Keratinocyte (primary cell): ENCODE measurements around the gene FATE1. TPM values are rescaled to one million over a fixed set of nuclear protein-coding genes. Genes with fewer than 3 reads are reported as not detected.

Source experiments
- DNase-seq: peaks from one replicate; pipeline ENCODE4 v3.0.0-alpha.2; 2011; ENCODE audit warnings: low read depth, missing footprints, low spot score
- FAIRE-seq: peaks from 2 replicates; lab custom pipeline; 2011; peaks lifted over from hg19 to GRCh38; lab: Jason Lieb, UNC
- H2AFZ ChIP-seq: 2 replicates; pipeline ENCODE4 v1.6.0; 2012; ENCODE audit warnings: low read length, control low read depth, inconsistent platforms; ENCODE audit not compliant: control insufficient read depth
- H3K27ac ChIP-seq: 2 replicates; pipeline ENCODE4 v1.5.1; 2011; ENCODE audit warnings: low read length; ENCODE audit not compliant: control insufficient read depth, insufficient read depth
- H3K27me3 ChIP-seq: 3 replicates; pipeline ENCODE4 v1.6.0; 2011; ENCODE audit warnings: low read length; ENCODE audit not compliant: control insufficient read depth, insufficient read depth; ENCODE audit errors: extremely low read depth
- H3K36me3 ChIP-seq, 2 experiments: 2 replicates in 1 of 2; 3 replicates in 1 of 2; pipeline ENCODE4 v1.5.1; 2011; ENCODE audit warnings: low read length in 2 of 2, mild to moderate bottlenecking in 1 of 2; ENCODE audit not compliant: control insufficient read depth in 2 of 2, insufficient read depth in 2 of 2; ENCODE audit errors: extremely low read depth in 1 of 2
- H3K4me1 ChIP-seq: 3 replicates; pipeline ENCODE4 v1.5.1; 2011; ENCODE audit warnings: low read length; ENCODE audit not compliant: control insufficient read depth, insufficient read depth; ENCODE audit errors: extremely low read depth
- H3K4me2 ChIP-seq: 3 replicates; pipeline ENCODE4 v1.6.0; 2011; ENCODE audit warnings: low read depth, low read length; ENCODE audit not compliant: control insufficient read depth, insufficient read depth; ENCODE audit errors: extremely low read depth
- H3K4me3 ChIP-seq, 3 experiments: fragments of 200-600 bp in 1 of 3; sonication (generic) in 1 of 3; 2 replicates in 2 of 3; 3 replicates in 1 of 3; pipeline ENCODE4 v1.5.1; 2011 to 2016; ENCODE audit warnings: low read length in 3 of 3, mild to moderate bottlenecking in 3 of 3, control low read depth in 2 of 3, inconsistent platforms in 1 of 3, low read depth in 1 of 3, mixed read lengths in 1 of 3, mixed run types in 1 of 3, moderate library complexity in 1 of 3; ENCODE audit not compliant: control insufficient read depth in 2 of 3, insufficient read depth in 2 of 3; ENCODE audit errors: extremely low read depth in 1 of 3
- H3K79me2 ChIP-seq: 2 replicates; pipeline ENCODE4 v1.6.0; 2012; ENCODE audit warnings: low read length; ENCODE audit not compliant: control insufficient read depth, insufficient read depth
- H3K9ac ChIP-seq: 3 replicates; pipeline ENCODE4 v1.6.0; 2011; ENCODE audit warnings: low read length; ENCODE audit not compliant: control insufficient read depth, insufficient read depth; ENCODE audit errors: extremely low read depth
- H3K9me1 ChIP-seq: 3 replicates; pipeline ENCODE4 v1.6.0; 2011; ENCODE audit warnings: low read length; ENCODE audit not compliant: control insufficient read depth, insufficient read depth; ENCODE audit errors: extremely low read depth
- H3K9me3 ChIP-seq: 2 replicates; pipeline ENCODE4 v1.5.1; 2012; ENCODE audit warnings: low read depth, low read length; ENCODE audit not compliant: control insufficient read depth
- H4K20me1 ChIP-seq: 3 replicates; pipeline ENCODE4 v1.6.0; 2011; ENCODE audit warnings: low read length; ENCODE audit not compliant: control insufficient read depth, insufficient read depth; ENCODE audit errors: extremely low read depth
- EZH2 ChIP-seq: IDR thresholded peaks from one replicate; pipeline ENCODE4 v1.6.1; 2012; ENCODE audit warnings: inconsistent platforms, mild to moderate bottlenecking, low read length, moderate library complexity
- dilution Hi-C: fragments of 300-500 bp; cut with MboI; formaldehyde crosslinking; loops from one replicate; pipeline ENCODE4 v1.7.0; 2020; ENCODE audit warnings: low sequenced_read_pairs; ENCODE audit not compliant: extremely low pct_ligation_motif_present
- polyA plus RNA-seq, 5 experiments: library from polyadenylated mRNA; depleted of rRNA in 3 of 5; stranded (reverse) in 3 of 5; stranded (forward) in 1 of 5; unstranded in 1 of 5; fragments of >200 nt; gene quantifications; 1 replicate in 1 of 5; 2 replicates in 3 of 5; 3 replicates in 1 of 5; pipeline versions ENCODE4 v1.2.1 to v1.2.3, GENCODE V29; 2011 to 2012; ENCODE audit warnings: missing spikeins in 2 of 5, low read depth in 1 of 5, low replicate concordance in 1 of 5
- TF ChIP-seq, protein P1 (sequence below), 3 experiments: IDR thresholded peaks in 1 of 3; conservative IDR thresholded peaks in 1 of 3; optimal IDR thresholded peaks in 1 of 3; 2 replicates in 2 of 3; 3 replicates in 1 of 3; pipeline versions ENCODE3 to v1.5.1; 2011; ENCODE audit warnings: low read length in 3 of 3, mild to moderate bottlenecking in 3 of 3, moderate library complexity in 2 of 3, control low read depth in 1 of 3, inconsistent platforms in 1 of 3; ENCODE audit not compliant: insufficient read depth in 2 of 3; ENCODE audit errors: extremely low read depth in 1 of 3

The FATE1 gene
- polyA plus RNA-seq, 1 donor (not counting 4 experiments of a cell fraction or from before 2014, with no cell fraction given), result not detected

DNA sequence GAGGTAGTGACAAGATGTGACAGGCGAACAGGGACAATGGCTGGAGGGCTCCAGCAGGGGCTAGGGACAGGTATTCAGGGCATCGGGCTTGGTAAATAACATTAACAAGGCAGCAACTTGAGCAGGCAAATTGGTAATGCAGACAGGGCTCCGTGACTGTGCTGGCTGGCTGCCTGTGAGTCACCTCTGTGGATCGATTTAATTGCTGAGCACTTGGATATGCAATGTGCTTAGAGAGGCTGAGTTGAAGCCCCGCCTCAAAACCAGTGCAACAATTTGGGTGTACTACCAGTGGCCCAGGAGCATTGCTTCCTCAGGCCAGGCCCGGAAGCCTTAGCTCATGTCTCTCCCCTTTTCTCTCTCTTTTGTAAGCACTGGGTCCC is 38.2 kb downstream of the FATE1 start:
- Histone ChIP-seq H2AFZ (no peak overlapping the region), H3K79me2 (no peaks in the 10 kb centered on the region), H3K9me3 (peaks cover 2% of the 10 kb centered on the region), H3K27ac (peak overlapping the region; percentile 19), H3K4me2 (peak overlapping the region; percentile 43), H3K27me3 (no peaks in the 10 kb centered on the region), H4K20me1 (no peaks in the 10 kb centered on the region), H3K9ac (no peak overlapping the region), H3K36me3 (no peaks in the 10 kb centered on the region), H3K9me1 (no peaks in the 10 kb centered on the region), H3K4me1 (peaks cover 4% of the 10 kb centered on the region), H3K4me3 (no peak overlapping the region)
- peak; percentile 15 for DNase-seq
- dilution Hi-C loops, result no loop called here
- no peak for TF ChIP-seq EZH2
- FAIRE-seq, result no peak

DNA sequence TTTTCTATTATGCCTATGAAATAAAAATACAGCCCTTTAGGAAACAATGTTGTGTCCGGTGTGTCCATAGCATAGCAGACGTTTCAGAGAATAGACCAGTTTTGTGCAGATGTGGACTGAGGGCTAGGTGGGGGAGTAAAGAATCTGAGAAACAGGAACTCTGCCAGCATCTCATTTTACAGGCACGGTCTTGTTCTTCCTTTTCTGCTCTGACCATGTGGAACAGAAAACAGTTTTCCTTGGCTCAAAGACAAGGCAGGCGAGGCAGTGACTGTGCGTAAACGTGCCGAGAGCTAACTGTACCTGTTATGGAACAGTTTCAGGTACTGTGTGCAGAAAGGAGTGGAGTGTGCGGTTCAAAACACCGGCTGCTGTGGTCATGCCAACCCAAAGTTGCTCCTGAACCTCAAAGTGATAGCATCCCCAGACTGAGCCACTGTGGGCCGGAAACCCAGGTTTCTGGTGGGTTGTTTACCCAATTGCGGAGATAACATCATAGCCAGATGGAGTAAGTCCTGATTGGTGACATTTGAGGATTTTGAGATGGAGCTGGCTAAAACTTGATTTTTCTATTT is 38.9 kb downstream of the FATE1 start:
- Histone ChIP-seq H2AFZ (no peak overlapping the region), H4K20me1 (no peaks in the 10 kb centered on the region), H3K36me3 (no peaks in the 10 kb centered on the region), H3K4me1 (peaks cover 4% of the 10 kb centered on the region), H3K9ac (no peak overlapping the region), H3K4me2 (peak overlapping the region; percentile 4), H3K27me3 (no peaks in the 10 kb centered on the region), H3K9me1 (no peaks in the 10 kb centered on the region), H3K9me3 (peaks cover 2% of the 10 kb centered on the region), H3K4me3 (no peak overlapping the region), H3K79me2 (no peaks in the 10 kb centered on the region), H3K27ac (no peak overlapping the region)
- FAIRE-seq (peak; percentile 76), DNase-seq (no peak)
- TF ChIP-seq, protein P1, sequence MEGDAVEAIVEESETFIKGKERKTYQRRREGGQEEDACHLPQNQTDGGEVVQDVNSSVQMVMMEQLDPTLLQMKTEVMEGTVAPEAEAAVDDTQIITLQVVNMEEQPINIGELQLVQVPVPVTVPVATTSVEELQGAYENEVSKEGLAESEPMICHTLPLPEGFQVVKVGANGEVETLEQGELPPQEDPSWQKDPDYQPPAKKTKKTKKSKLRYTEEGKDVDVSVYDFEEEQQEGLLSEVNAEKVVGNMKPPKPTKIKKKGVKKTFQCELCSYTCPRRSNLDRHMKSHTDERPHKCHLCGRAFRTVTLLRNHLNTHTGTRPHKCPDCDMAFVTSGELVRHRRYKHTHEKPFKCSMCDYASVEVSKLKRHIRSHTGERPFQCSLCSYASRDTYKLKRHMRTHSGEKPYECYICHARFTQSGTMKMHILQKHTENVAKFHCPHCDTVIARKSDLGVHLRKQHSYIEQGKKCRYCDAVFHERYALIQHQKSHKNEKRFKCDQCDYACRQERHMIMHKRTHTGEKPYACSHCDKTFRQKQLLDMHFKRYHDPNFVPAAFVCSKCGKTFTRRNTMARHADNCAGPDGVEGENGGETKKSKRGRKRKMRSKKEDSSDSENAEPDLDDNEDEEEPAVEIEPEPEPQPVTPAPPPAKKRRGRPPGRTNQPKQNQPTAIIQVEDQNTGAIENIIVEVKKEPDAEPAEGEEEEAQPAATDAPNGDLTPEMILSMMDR (optimal IDR thresholded peaks at IDR 0.05 in 1 of 3, IDR thresholded peaks at IDR 0.05 in 1 of 3, conservative IDR thresholded peaks at IDR 0.05 in 1 of 3; ENCODE audit: extremely low read depth in 1 of 3, insufficient read depth in 2 of 3, low read length in 3 of 3), result no peak
- no peak for TF ChIP-seq EZH2
- dilution Hi-C loops, result no loop called here
